ENCODE results near the gene CRIM1. TPM values are rescaled to one million over a fixed set of nuclear protein-coding genes. Genes with fewer than 3 reads are reported as not detected.

Gene CRIM1
- total RNA-seq, 1 experiment from 2014 or later, result 27.6 TPM

DNA sequence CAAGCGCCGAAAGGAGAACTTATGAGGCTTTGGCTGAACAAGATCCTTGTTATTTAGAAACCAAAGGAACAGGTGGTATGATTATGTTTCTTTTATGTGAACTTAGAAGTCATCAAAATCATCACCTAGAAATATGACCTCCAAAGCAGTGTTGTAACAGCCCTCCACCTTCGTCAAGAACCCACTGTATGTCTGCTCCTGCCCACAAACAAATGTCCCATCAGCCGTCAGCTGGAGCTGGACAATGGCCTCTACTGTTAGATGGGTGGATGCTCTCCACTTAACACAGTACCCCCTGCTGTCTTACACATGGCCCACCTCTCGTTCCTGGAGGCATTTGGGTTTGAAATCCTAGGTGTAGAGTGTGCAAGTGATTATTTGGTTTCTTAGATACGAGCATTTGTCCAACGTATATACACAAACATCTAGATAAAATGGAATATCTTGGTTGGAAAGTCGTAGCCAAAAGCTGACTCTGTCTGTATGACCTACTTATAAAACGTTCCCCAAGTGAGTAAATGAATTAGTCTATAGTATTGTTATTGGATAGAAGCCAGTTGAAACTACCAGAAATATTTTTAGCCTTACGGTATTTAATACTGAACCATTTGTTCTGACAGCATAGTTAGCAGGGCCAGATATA is 113.0 kb downstream of the CRIM1 start:
- TF ChIP-seq, protein P1, sequence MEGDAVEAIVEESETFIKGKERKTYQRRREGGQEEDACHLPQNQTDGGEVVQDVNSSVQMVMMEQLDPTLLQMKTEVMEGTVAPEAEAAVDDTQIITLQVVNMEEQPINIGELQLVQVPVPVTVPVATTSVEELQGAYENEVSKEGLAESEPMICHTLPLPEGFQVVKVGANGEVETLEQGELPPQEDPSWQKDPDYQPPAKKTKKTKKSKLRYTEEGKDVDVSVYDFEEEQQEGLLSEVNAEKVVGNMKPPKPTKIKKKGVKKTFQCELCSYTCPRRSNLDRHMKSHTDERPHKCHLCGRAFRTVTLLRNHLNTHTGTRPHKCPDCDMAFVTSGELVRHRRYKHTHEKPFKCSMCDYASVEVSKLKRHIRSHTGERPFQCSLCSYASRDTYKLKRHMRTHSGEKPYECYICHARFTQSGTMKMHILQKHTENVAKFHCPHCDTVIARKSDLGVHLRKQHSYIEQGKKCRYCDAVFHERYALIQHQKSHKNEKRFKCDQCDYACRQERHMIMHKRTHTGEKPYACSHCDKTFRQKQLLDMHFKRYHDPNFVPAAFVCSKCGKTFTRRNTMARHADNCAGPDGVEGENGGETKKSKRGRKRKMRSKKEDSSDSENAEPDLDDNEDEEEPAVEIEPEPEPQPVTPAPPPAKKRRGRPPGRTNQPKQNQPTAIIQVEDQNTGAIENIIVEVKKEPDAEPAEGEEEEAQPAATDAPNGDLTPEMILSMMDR (conservative IDR thresholded peaks at IDR 0.05), result no peak
- Histone ChIP-seq H3K9me3 (ENCODE audit: control insufficient read depth, low read depth, low read length) (peaks cover 7% of the 10 kb centered on the region), H3K23me2 (ENCODE audit: insufficient read length, low read depth, low read length, poor library complexity, severe bottlenecking) (no peaks in the 10 kb centered on the region), H2BK20ac (ENCODE audit: low read depth, low read length, poor library complexity, severe bottlenecking) (no peak overlapping the region), H3K18ac (ENCODE audit: insufficient read length, low read depth, low read length) (no peak overlapping the region), H3K4me1 (ENCODE audit: insufficient read depth, low read length) (peaks cover 4% of the 10 kb centered on the region; the same call in 1 of the 2 replicates), H2AFZ (ENCODE audit: low read length) (no peak overlapping the region), H3K9ac (ENCODE audit: extremely low read depth, insufficient read length, low read length) (no peak overlapping the region), H2AK5ac (ENCODE audit: insufficient read length, low read length) (no peak overlapping the region), H3K4me2 (ENCODE audit: insufficient read depth, insufficient read length, low read length) (no peak overlapping the region), H3K27ac (ENCODE audit: insufficient read length, low read depth, low read length) (peak overlapping the region; percentile 59), H2BK12ac (ENCODE audit: insufficient read length, low read depth, low read length) (no peak overlapping the region), H4K20me1 (ENCODE audit: control insufficient read depth, insufficient read depth, insufficient read length) (no peaks in the 10 kb centered on the region), H2BK15ac (ENCODE audit: low read depth, low read length) (no peak overlapping the region), H4K8ac (replicated peaks; ENCODE audit: insufficient read length, low read depth, low read length) (no peak overlapping the region), H3K79me2 (ENCODE audit: insufficient read depth, low read length) (no peaks in the 10 kb centered on the region; the same call in 1 of the 2 replicates), H4K5ac (ENCODE audit: insufficient read length, low read depth, low read length) (no peak overlapping the region), H3K56ac (ENCODE audit: insufficient read length, low read depth, low read length) (no peak overlapping the region), H4K91ac (ENCODE audit: insufficient read length, low read depth, low read length) (no peak overlapping the region), H2BK120ac (ENCODE audit: low read depth, low read length, poor library complexity, severe bottlenecking) (no peak overlapping the region), H3K4ac (ENCODE audit: low read depth, low read length) (no peak overlapping the region), H3K14ac (ENCODE audit: insufficient read depth, low read length) (no peak overlapping the region), H3K27me3 (ENCODE audit: insufficient read depth, low read length) (no peaks in the 10 kb centered on the region), H3K23ac (ENCODE audit: insufficient read length, low read depth, low read length) (no peak overlapping the region), H3T11ph (ENCODE audit: low read length) (no peak overlapping the region), H2BK5ac (ENCODE audit: insufficient read length, low read length) (no peak overlapping the region), H3K79me1 (ENCODE audit: insufficient read depth, low read depth, low read length, poor library complexity, severe bottlenecking) (peaks cover 3% of the 10 kb centered on the region)
- Mint-ChIP-seq H3K9me3 (peaks cover 0 to 4% of the 10 kb centered on the region in 2 experiments; a peak in 1 of 5 replicates), H3K4me1 (peaks cover 17 to 21% of the 10 kb centered on the region in 2 experiments), H3K36me3 (ENCODE audit: insufficient read depth in 1 of 3, low read depth in 3 of 3) (peaks cover 25 to 47% (median 46%) of the 10 kb centered on the region in 3 experiments), H3K27me3 (ENCODE audit: low read depth) (no peaks in the 10 kb centered on the region), H3K4me3 (no peak overlapping the region), H3K27ac (no peak overlapping the region; a peak in 1 of 7 replicates)
- WGBS (ENCODE audit: extremely low coverage, insufficient read length, low lambda C conversion rate), result no CpG with 5 or more reads among the region's 10 CpGs
- no peak for DNase-seq
